Activated CD4-positive, CD25-positive, alpha-beta regulatory T cell treated with anti-CD3 and anti-CD28 coated beads, Interleukin-2, amount 50 U/mL, for 16 hours (primary cell): ENCODE results near the gene PYGM.
"Not testable (repeated sequence)": the region's sequence is repeated elsewhere in the genome, so short reads cannot be mapped to it uniquely, and the experiment has no call there.

Experiments used
- DNase-seq: peaks from one replicate; pipeline ENCODE4 v3.0.0-alpha.2; 2020; ENCODE audit warnings: low read depth, low spot score

Gene PYGM

GRCh38 chr11:64717268-64717578 is 42.6 kb downstream of the PYGM start:
- DNase-seq, result no peak

GRCh38 chr11:64716473-64717267 is 43.1 kb downstream of the PYGM start:
- no peak for DNase-seq

GRCh38 chr11:64715756-64716472 is 43.9 kb downstream of the PYGM start:
- no peak for DNase-seq

- no peak for DNase-seq
Observed at GRCh38 chr11:64715110-64715509, 44.7 kb downstream of the PYGM start.

GRCh38 chr11:64714666-64715065 is 45.1 kb downstream of the PYGM start:
- DNase-seq, result no peak

- DNase-seq, result no peak
Observed at GRCh38 chr11:64713781-64714363, 45.9 kb downstream of the PYGM start.

GRCh38 chr11:64713016-64713707 is 46.6 kb downstream of the PYGM start:
- no peak for DNase-seq

GRCh38 chr11:64712430-64713015 is 47.3 kb downstream of the PYGM start:
- no peak for DNase-seq

- no peak for DNase-seq
Observed at GRCh38 chr11:64711956-64712362, 47.8 kb downstream of the PYGM start.

GRCh38 chr11:64711138-64711955 is 48.4 kb downstream of the PYGM start:
- no peak for DNase-seq

- DNase-seq, result no peak
Observed at GRCh38 chr11:64710418-64711137, 49.2 kb downstream of the PYGM start.

GRCh38 chr11:64705501-64705900 is 54.3 kb downstream of the PYGM start:
- DNase-seq, result no peak

- DNase-seq, result no peak
Observed at GRCh38 chr11:64703048-64703447, 56.7 kb downstream of the PYGM start.

GRCh38 chr11:64701956-64702355 is 57.8 kb downstream of the PYGM start:
- DNase-seq, result not testable (repeated sequence)

- DNase-seq, result no peak
Observed at GRCh38 chr11:64698427-64698826, 61.3 kb downstream of the PYGM start.

- no peak for DNase-seq
Observed at GRCh38 chr11:64697663-64698375, 62.0 kb downstream of the PYGM start.
